ENCODE results near the gene SCN10A.

SCN10A gene

GRCh38 chr3:38740537-38740936 is 75.5 kb downstream of the SCN10A start:
- Histone ChIP-seq H3K36me3 (ENCODE audit: control insufficient read depth in 2 of 2, insufficient read depth in 2 of 2, low read length in 2 of 2) (no peaks in the 10 kb centered on the region), H3K27ac (ENCODE audit: low read depth in 2 of 2, low read length in 2 of 2) (no peak overlapping the region), H3K4me1 (ENCODE audit: control insufficient read depth in 2 of 2, insufficient read depth in 2 of 2, low read length in 2 of 2) (no peaks in the 10 kb centered on the region), H3K9me3 (ENCODE audit: control insufficient read depth in 2 of 2, low read length in 2 of 2) (no peaks in the 10 kb centered on the region), H3K27me3 (ENCODE audit: control insufficient read depth in 2 of 2, insufficient read depth in 2 of 2, low read length in 2 of 2) (peaks cover 0 to 3% of the 10 kb centered on the region in 2 donors), H3K9ac (ENCODE audit: low read depth in 1 of 2, low read length in 2 of 2) (no peak overlapping the region), H3K4me3 (ENCODE audit: low read length in 2 of 2) (no peak overlapping the region)

DNA sequence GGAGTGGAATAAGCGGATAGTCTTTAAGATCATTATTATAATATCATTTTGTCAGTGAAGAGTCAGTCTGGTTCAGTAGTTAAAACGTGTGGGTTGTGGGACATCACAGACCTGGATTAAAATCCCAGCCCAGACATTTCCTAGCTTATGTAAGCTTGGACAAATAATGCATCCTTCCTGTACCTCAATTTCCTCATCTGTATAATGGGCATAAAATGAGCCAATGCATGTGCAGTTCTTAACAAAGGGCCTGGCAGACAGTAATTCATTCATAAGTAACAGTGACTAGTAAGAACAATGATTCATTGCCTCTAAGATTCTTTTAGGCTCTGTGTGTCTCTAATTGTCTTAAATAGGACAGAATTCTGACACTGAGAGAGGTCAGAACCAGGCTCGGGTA is 76.1 kb downstream of the SCN10A start:
- no peaks in the 10 kb centered on the region for H3K4me1 ChIP-seq (ENCODE audit: control insufficient read depth in 2 of 2, insufficient read depth in 2 of 2, low read length in 2 of 2)
- H3K9ac ChIP-seq (ENCODE audit: low read depth in 1 of 2, low read length in 2 of 2), result no peak overlapping the region
- H3K27me3 ChIP-seq (ENCODE audit: control insufficient read depth in 2 of 2, insufficient read depth in 2 of 2, low read length in 2 of 2), result peaks cover 0 to 3% of the 10 kb centered on the region in 2 donors
- H3K4me3 ChIP-seq (ENCODE audit: low read length in 2 of 2), result no peak overlapping the region
- H3K9me3 ChIP-seq (ENCODE audit: control insufficient read depth in 2 of 2, low read length in 2 of 2), result no peaks in the 10 kb centered on the region
- H3K27ac ChIP-seq (ENCODE audit: low read depth in 2 of 2, low read length in 2 of 2), result no peak overlapping the region
- H3K36me3 ChIP-seq (ENCODE audit: control insufficient read depth in 2 of 2, insufficient read depth in 2 of 2, low read length in 2 of 2), result no peaks in the 10 kb centered on the region

DNA sequence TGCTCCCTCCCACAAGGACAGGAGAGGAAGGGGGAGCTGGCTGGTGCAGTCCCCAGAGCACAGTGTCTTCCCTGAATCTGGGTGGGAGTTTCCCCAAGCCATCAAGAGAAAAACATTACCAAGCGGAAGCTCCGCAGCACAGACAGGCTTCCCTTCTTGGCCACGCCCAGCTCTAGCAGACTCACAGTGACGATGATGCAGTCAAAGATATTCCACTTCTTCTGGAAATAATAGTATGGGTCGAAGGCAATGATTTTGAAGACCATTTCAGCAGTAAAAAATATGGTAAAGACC is 76.7 kb downstream of the SCN10A start:
- Histone ChIP-seq H3K9me3 (ENCODE audit: control insufficient read depth in 2 of 2, low read length in 2 of 2) (no peaks in the 10 kb centered on the region), H3K36me3 (ENCODE audit: control insufficient read depth in 2 of 2, insufficient read depth in 2 of 2, low read length in 2 of 2) (no peaks in the 10 kb centered on the region)

GRCh38 chr3:38738630-38739395 is 77.2 kb downstream of the SCN10A start:
- H3K9me3 ChIP-seq (ENCODE audit: control insufficient read depth in 2 of 2, low read length in 2 of 2), result no peaks in the 10 kb centered on the region
- H3K4me1 ChIP-seq (ENCODE audit: control insufficient read depth in 2 of 2, insufficient read depth in 2 of 2, low read length in 2 of 2), result no peaks in the 10 kb centered on the region
- no peaks in the 10 kb centered on the region for H3K36me3 ChIP-seq (ENCODE audit: control insufficient read depth in 2 of 2, insufficient read depth in 2 of 2, low read length in 2 of 2)
- no peak overlapping the region for H3K27ac ChIP-seq (ENCODE audit: low read depth in 2 of 2, low read length in 2 of 2)
- H3K27me3 ChIP-seq (ENCODE audit: control insufficient read depth in 2 of 2, insufficient read depth in 2 of 2, low read length in 2 of 2), result peaks cover 0 to 3% of the 10 kb centered on the region in 2 donors
- no peak overlapping the region for H3K4me3 ChIP-seq (ENCODE audit: low read length in 2 of 2)
- no peak overlapping the region for H3K9ac ChIP-seq (ENCODE audit: low read depth in 1 of 2, low read length in 2 of 2)

More for the DNA sequence above, 76.7 kb downstream of the SCN10A start:
- Histone ChIP-seq H3K9ac (ENCODE audit: low read depth in 1 of 2, low read length in 2 of 2) (no peak overlapping the region), H3K4me1 (ENCODE audit: control insufficient read depth in 2 of 2, insufficient read depth in 2 of 2, low read length in 2 of 2) (no peaks in the 10 kb centered on the region), H3K27ac (ENCODE audit: low read depth in 2 of 2, low read length in 2 of 2) (no peak overlapping the region), H3K27me3 (ENCODE audit: control insufficient read depth in 2 of 2, insufficient read depth in 2 of 2, low read length in 2 of 2) (peaks cover 0 to 3% of the 10 kb centered on the region in 2 donors), H3K4me3 (ENCODE audit: low read length in 2 of 2) (no peak overlapping the region)

DNA sequence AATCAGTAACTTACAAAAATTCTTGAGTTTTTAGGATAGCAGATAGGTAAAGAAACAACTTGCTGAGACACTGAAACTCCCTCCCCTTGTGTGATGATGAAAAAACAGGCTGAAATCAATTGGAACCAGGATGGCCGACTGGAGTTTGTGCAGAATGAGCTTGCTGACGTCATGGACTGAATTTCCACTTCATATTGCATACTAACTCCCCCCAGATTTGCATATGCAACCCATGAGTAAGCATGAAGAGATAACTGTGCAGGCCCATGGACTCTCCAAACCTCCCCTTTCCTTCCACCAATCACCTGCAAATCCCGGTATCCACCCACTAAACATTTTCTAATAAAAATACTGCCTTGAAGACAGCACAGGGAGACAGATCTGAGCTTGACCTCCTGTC is 84.5 kb downstream of the SCN10A start:
- H3K27ac ChIP-seq (ENCODE audit: low read depth in 2 of 2, low read length in 2 of 2), result no peak overlapping the region
- H3K9me3 ChIP-seq (ENCODE audit: control insufficient read depth in 2 of 2, low read length in 2 of 2), result no peaks in the 10 kb centered on the region
- no peaks in the 10 kb centered on the region for H3K27me3 ChIP-seq (ENCODE audit: control insufficient read depth in 2 of 2, insufficient read depth in 2 of 2, low read length in 2 of 2)
- no peak overlapping the region for H3K4me3 ChIP-seq (ENCODE audit: low read length in 2 of 2)
- no peaks in the 10 kb centered on the region for H3K4me1 ChIP-seq (ENCODE audit: control insufficient read depth in 2 of 2, insufficient read depth in 2 of 2, low read length in 2 of 2)
- no peaks in the 10 kb centered on the region for H3K36me3 ChIP-seq (ENCODE audit: control insufficient read depth in 2 of 2, insufficient read depth in 2 of 2, low read length in 2 of 2)
- H3K9ac ChIP-seq (ENCODE audit: low read depth in 1 of 2, low read length in 2 of 2), result no peak overlapping the region

- H3K27ac ChIP-seq (ENCODE audit: low read depth in 2 of 2, low read length in 2 of 2), result no peak overlapping the region
- no peaks in the 10 kb centered on the region for H3K27me3 ChIP-seq (ENCODE audit: control insufficient read depth in 2 of 2, insufficient read depth in 2 of 2, low read length in 2 of 2)
- no peaks in the 10 kb centered on the region for H3K4me1 ChIP-seq (ENCODE audit: control insufficient read depth in 2 of 2, insufficient read depth in 2 of 2, low read length in 2 of 2)
- no peak overlapping the region for H3K9ac ChIP-seq (ENCODE audit: low read depth in 1 of 2, low read length in 2 of 2)
- no peak overlapping the region for H3K4me3 ChIP-seq (ENCODE audit: low read length in 2 of 2)
- H3K9me3 ChIP-seq (ENCODE audit: control insufficient read depth in 2 of 2, low read length in 2 of 2), result no peaks in the 10 kb centered on the region
- H3K36me3 ChIP-seq (ENCODE audit: control insufficient read depth in 2 of 2, insufficient read depth in 2 of 2, low read length in 2 of 2), result no peaks in the 10 kb centered on the region
These were observed 85.7 kb downstream of the SCN10A start for GRCh38 chr3:38730281-38730680.

GRCh38 chr3:38728008-38728407 is 88.0 kb downstream of the SCN10A start:
- Histone ChIP-seq H3K27ac (ENCODE audit: low read depth in 2 of 2, low read length in 2 of 2) (no peak overlapping the region), H3K4me3 (ENCODE audit: low read length in 2 of 2) (no peak overlapping the region)

GRCh38 chr3:38726751-38727150 is 89.3 kb downstream of the SCN10A start:
- no peak overlapping the region for H3K27ac ChIP-seq (ENCODE audit: low read depth in 2 of 2, low read length in 2 of 2)
- no peak overlapping the region for H3K9ac ChIP-seq (ENCODE audit: low read depth in 1 of 2, low read length in 2 of 2)
- H3K36me3 ChIP-seq (ENCODE audit: control insufficient read depth in 2 of 2, insufficient read depth in 2 of 2, low read length in 2 of 2), result no peaks in the 10 kb centered on the region
- no peak overlapping the region for H3K4me3 ChIP-seq (ENCODE audit: low read length in 2 of 2)
- no peaks in the 10 kb centered on the region for H3K27me3 ChIP-seq (ENCODE audit: control insufficient read depth in 2 of 2, insufficient read depth in 2 of 2, low read length in 2 of 2)
- H3K4me1 ChIP-seq (ENCODE audit: control insufficient read depth in 2 of 2, insufficient read depth in 2 of 2, low read length in 2 of 2), result no peaks in the 10 kb centered on the region
- no peaks in the 10 kb centered on the region for H3K9me3 ChIP-seq (ENCODE audit: control insufficient read depth in 2 of 2, low read length in 2 of 2)

More at GRCh38 chr3:38728008-38728407, 88.0 kb downstream of the SCN10A start:
- Histone ChIP-seq H3K9me3 (ENCODE audit: control insufficient read depth in 2 of 2, low read length in 2 of 2) (no peaks in the 10 kb centered on the region), H3K27me3 (ENCODE audit: control insufficient read depth in 2 of 2, insufficient read depth in 2 of 2, low read length in 2 of 2) (no peaks in the 10 kb centered on the region), H3K4me1 (ENCODE audit: control insufficient read depth in 2 of 2, insufficient read depth in 2 of 2, low read length in 2 of 2) (no peaks in the 10 kb centered on the region), H3K36me3 (ENCODE audit: control insufficient read depth in 2 of 2, insufficient read depth in 2 of 2, low read length in 2 of 2) (no peaks in the 10 kb centered on the region), H3K9ac (ENCODE audit: low read depth in 1 of 2, low read length in 2 of 2) (no peak overlapping the region)

GRCh38 chr3:38725726-38726419 is 90.1 kb downstream of the SCN10A start:
- no peak overlapping the region for H3K9ac ChIP-seq (ENCODE audit: low read depth in 1 of 2, low read length in 2 of 2)
- no peaks in the 10 kb centered on the region for H3K4me1 ChIP-seq (ENCODE audit: control insufficient read depth in 2 of 2, insufficient read depth in 2 of 2, low read length in 2 of 2)
- H3K27me3 ChIP-seq (ENCODE audit: control insufficient read depth in 2 of 2, insufficient read depth in 2 of 2, low read length in 2 of 2), result no peaks in the 10 kb centered on the region
- no peaks in the 10 kb centered on the region for H3K36me3 ChIP-seq (ENCODE audit: control insufficient read depth in 2 of 2, insufficient read depth in 2 of 2, low read length in 2 of 2)
- no peaks in the 10 kb centered on the region for H3K9me3 ChIP-seq (ENCODE audit: control insufficient read depth in 2 of 2, low read length in 2 of 2)
- H3K4me3 ChIP-seq (ENCODE audit: low read length in 2 of 2), result no peak overlapping the region
- no peak overlapping the region for H3K27ac ChIP-seq (ENCODE audit: low read depth in 2 of 2, low read length in 2 of 2)

DNA sequence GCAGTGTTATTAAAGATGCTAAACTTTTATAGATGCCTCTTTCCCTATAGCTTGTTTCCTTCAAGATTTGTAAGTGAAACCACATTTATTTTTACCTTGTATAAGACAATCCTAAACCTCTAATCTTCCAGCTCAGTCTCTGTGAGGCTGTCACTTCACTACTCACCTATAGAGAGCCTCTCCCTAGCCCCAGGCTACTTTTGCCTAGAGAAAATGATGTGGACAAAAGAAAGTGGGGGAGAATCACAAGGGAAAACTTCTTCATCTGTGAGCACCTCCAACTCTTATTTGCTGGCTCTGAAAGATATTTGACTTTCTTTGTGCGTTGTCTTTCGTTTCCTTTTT is 91.7 kb downstream of the SCN10A start:
- no peaks in the 10 kb centered on the region for H3K4me1 ChIP-seq (ENCODE audit: control insufficient read depth in 2 of 2, insufficient read depth in 2 of 2, low read length in 2 of 2)
- H3K27ac ChIP-seq (ENCODE audit: low read depth in 2 of 2, low read length in 2 of 2), result no peak overlapping the region
- no peak overlapping the region for H3K9ac ChIP-seq (ENCODE audit: low read depth in 1 of 2, low read length in 2 of 2)
- H3K27me3 ChIP-seq (ENCODE audit: control insufficient read depth in 2 of 2, insufficient read depth in 2 of 2, low read length in 2 of 2), result no peaks in the 10 kb centered on the region
- no peaks in the 10 kb centered on the region for H3K9me3 ChIP-seq (ENCODE audit: control insufficient read depth in 2 of 2, low read length in 2 of 2)
- H3K36me3 ChIP-seq (ENCODE audit: control insufficient read depth in 2 of 2, insufficient read depth in 2 of 2, low read length in 2 of 2), result no peaks in the 10 kb centered on the region
- no peak overlapping the region for H3K4me3 ChIP-seq (ENCODE audit: low read length in 2 of 2)

Measured in mucosa of rectum (tissue), 2 donors.